ENCODE results near the gene MECR. TPM values are rescaled to one million over a fixed set of nuclear protein-coding genes. Genes with fewer than 3 reads are reported as not detected.

The MECR gene
- total and polyA plus RNA-seq, 2 experiments from 2014 or later, result 25.7 to 32.3 TPM

- Histone ChIP-seq H3K27me3 (ENCODE audit: insufficient read depth) (peaks cover 45% of the 10 kb centered on the region), H3F3A (replicated peaks; ENCODE audit: low read depth) (peaks cover 18% of the 10 kb centered on the region), H3K79me2 (replicated peaks; ENCODE audit: insufficient read depth) (peaks cover 10% of the 10 kb centered on the region; the same call in 1 of the 2 replicates), H3K27ac (ENCODE audit: low read depth) (no peak overlapping the region), H3K4me2 (peak overlapping the region; percentile 96), H4K20me1 (replicated peaks; ENCODE audit: insufficient read depth) (no peaks in the 10 kb centered on the region; the same call in 1 of the 2 replicates), H3K4me1 (ENCODE audit: insufficient read depth) (peaks cover 22% of the 10 kb centered on the region), H3K4me3 (peak overlapping the region; percentile 72), H3K36me3 (ENCODE audit: insufficient read depth) (no peaks in the 10 kb centered on the region), H2AFZ (peak overlapping the region; percentile 96), H3K9me2 (ENCODE audit: insufficient read depth) (no peaks in the 10 kb centered on the region)
- H3K9me3 Mint-ChIP-seq, result peaks cover 6% of the 10 kb centered on the region; the same call in 2 of the 3 replicates
- ATAC-seq (peak; percentile 23), DNase-seq (ENCODE audit: low spot score) (peak; percentile 75)
- H3K27ac Mint-ChIP-seq, result no peak overlapping the region
- TF ChIP-seq CREB1 (CRISPR knock-in tag; IDR thresholded peaks at IDR 0.05; ENCODE audit: low read depth), result no peak
- TF ChIP-seq POLR2AphosphoS5 (IDR thresholded peaks at IDR 0.05; ENCODE audit: low read depth), result no peak
- TF ChIP-seq EZH2 (IDR thresholded peaks at IDR 0.05; ENCODE audit: low read depth, unreplicated experiment), result peak; percentile 72
- no peak for TF ChIP-seq EZH2phosphoT487 (IDR thresholded peaks at IDR 0.05; ENCODE audit: unreplicated experiment)
- H3K4me3 Mint-ChIP-seq, result peak overlapping the region; percentile 87
- H3K4me1 Mint-ChIP-seq, result peaks cover 33% of the 10 kb centered on the region
- H3K27me3 Mint-ChIP-seq (ENCODE audit: insufficient read depth, low read depth, poor library complexity), result peaks cover 50% of the 10 kb centered on the region
- H3K36me3 Mint-ChIP-seq (ENCODE audit: low read depth), result peaks cover 6% of the 10 kb centered on the region; the same call in 1 of the 3 replicates
Observed at GRCh38 chr1:29237852-29238619, 7.3 kb upstream of the MECR start.

GRCh38 chr1:29237129-29237821 lies 6.5 kb upstream of the MECR start:
- Mint-ChIP-seq H3K4me1 (peaks cover 33% of the 10 kb centered on the region), H3K36me3 (ENCODE audit: low read depth) (peaks cover 6% of the 10 kb centered on the region; the same call in 1 of the 3 replicates), H3K27me3 (ENCODE audit: insufficient read depth, low read depth, poor library complexity) (peaks cover 50% of the 10 kb centered on the region), H3K9me3 (peaks cover 6% of the 10 kb centered on the region; the same call in 2 of the 3 replicates), H3K4me3 (peak overlapping the region; percentile 80), H3K27ac (no peak overlapping the region)
- H3K27me3 ChIP-seq (ENCODE audit: insufficient read depth), result peaks cover 45% of the 10 kb centered on the region
- peak overlapping the region; percentile 95; the same call in 1 of the 2 replicates for H2AFZ ChIP-seq
- peaks cover 22% of the 10 kb centered on the region for H3K4me1 ChIP-seq (ENCODE audit: insufficient read depth)
- H3K4me3 ChIP-seq, result peak overlapping the region; percentile 88
- peak overlapping the region; percentile 98 for H3K4me2 ChIP-seq
- no peaks in the 10 kb centered on the region for H3K9me2 ChIP-seq (ENCODE audit: insufficient read depth)
- ATAC-seq (peak; percentile 11), DNase-seq (ENCODE audit: low spot score) (peak; percentile 57)
- H4K20me1 ChIP-seq (replicated peaks; ENCODE audit: insufficient read depth), result no peaks in the 10 kb centered on the region; the same call in 1 of the 2 replicates
- no peak for TF ChIP-seq ZNF114 (CRISPR knock-in tag; IDR thresholded peaks at IDR 0.05)
- peak; percentile 54 for TF ChIP-seq EZH2 (IDR thresholded peaks at IDR 0.05; ENCODE audit: low read depth, unreplicated experiment)
- H3K79me2 ChIP-seq (replicated peaks; ENCODE audit: insufficient read depth), result peaks cover 10% of the 10 kb centered on the region; the same call in 1 of the 2 replicates
- no peaks in the 10 kb centered on the region for H3K36me3 ChIP-seq (ENCODE audit: insufficient read depth)
- no peak overlapping the region for H3K27ac ChIP-seq (ENCODE audit: low read depth)
- peaks cover 18% of the 10 kb centered on the region for H3F3A ChIP-seq (replicated peaks; ENCODE audit: low read depth)

- peak overlapping the region; percentile 88 for H3K4me3 ChIP-seq
- H3K27ac ChIP-seq (ENCODE audit: low read depth), result no peak overlapping the region
- Mint-ChIP-seq H3K9me3 (peaks cover 6% of the 10 kb centered on the region; the same call in 2 of the 3 replicates), H3K36me3 (ENCODE audit: low read depth) (peaks cover 6% of the 10 kb centered on the region; the same call in 1 of the 3 replicates), H3K27ac (no peak overlapping the region), H3K4me3 (peak overlapping the region; percentile 80), H3K27me3 (ENCODE audit: insufficient read depth, low read depth, poor library complexity) (peaks cover 48% of the 10 kb centered on the region), H3K4me1 (peaks cover 33% of the 10 kb centered on the region)
- no peaks in the 10 kb centered on the region for H4K20me1 ChIP-seq (replicated peaks; ENCODE audit: insufficient read depth)
- H3K36me3 ChIP-seq (ENCODE audit: insufficient read depth), result no peaks in the 10 kb centered on the region
- DNase-seq (ENCODE audit: low spot score), result no peak
- H3K4me1 ChIP-seq (ENCODE audit: insufficient read depth), result peaks cover 22% of the 10 kb centered on the region
- no peaks in the 10 kb centered on the region for H3K9me2 ChIP-seq (ENCODE audit: insufficient read depth)
- H3K79me2 ChIP-seq (replicated peaks; ENCODE audit: insufficient read depth), result peaks cover 9% of the 10 kb centered on the region; the same call in 1 of the 2 replicates
- H3K27me3 ChIP-seq (ENCODE audit: insufficient read depth), result peaks cover 49% of the 10 kb centered on the region
- H3F3A ChIP-seq (replicated peaks; ENCODE audit: low read depth), result peaks cover 18% of the 10 kb centered on the region
- H3K4me2 ChIP-seq, result peak overlapping the region; percentile 98
- H2AFZ ChIP-seq, result peak overlapping the region; percentile 95
- no peak for ATAC-seq
- TF ChIP-seq CREB1 (CRISPR knock-in tag; IDR thresholded peaks at IDR 0.05; ENCODE audit: low read depth) (no peak), REST (IDR thresholded peaks at IDR 0.05; ENCODE audit: unreplicated experiment) (no peak)
Observed at GRCh38 chr1:29236712-29237128, 6.0 kb upstream of the MECR start.
